ENCODE data around the gene LRRIQ3.

DNA sequence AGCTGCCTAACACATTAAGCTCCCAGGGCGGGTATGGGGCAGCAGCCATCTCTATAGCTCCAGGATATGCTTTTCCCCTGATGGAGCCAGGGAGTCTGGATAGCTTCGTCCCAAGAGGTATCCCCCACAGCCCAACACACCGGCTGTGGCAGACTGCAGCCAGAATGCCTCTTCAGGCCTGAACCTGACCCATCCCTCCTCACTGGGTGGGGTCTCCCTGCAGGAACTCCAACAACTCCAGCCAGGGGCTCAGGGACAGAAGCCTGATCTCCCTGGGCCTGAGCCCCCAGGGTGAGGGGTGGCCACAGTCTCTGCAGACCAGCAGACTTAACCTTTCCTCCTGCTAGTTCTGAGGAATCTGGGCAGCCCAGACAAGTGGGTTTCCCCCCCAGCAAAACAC is 159.9 kb downstream of the LRRIQ3 start:
- TF ChIP-seq CTCF (IDR thresholded peaks at IDR 0.05), result no peak
- no peak for TF ChIP-seq POLR2A (IDR thresholded peaks at IDR 0.05)
